Hindlimb muscle (tissue), 1 donor: ENCODE measurements around the gene SRRD. TPM values are rescaled to one million over a fixed set of nuclear protein-coding genes. Genes with fewer than 3 reads are reported as not detected.
A peak's percentile ranks its signal among the peaks of the same experiment; 100 is the strongest.
"Not testable (repeated sequence)": the region's sequence is repeated elsewhere in the genome, so short reads cannot be mapped to it uniquely, and the experiment has no call there.

Experiments used
- DNase-seq: peaks from one replicate; pipeline ENCODE4 v3.0.0-alpha.2; 2013
- polyA plus RNA-seq: library from polyadenylated mRNA; unstranded; fragments of 120-200 nt; gene quantifications from one replicate; pipeline ENCODE4 v1.2.1, GENCODE V29; 2013; ENCODE audit not compliant: insufficient read length

Gene SRRD
- 21.5 TPM for polyA plus RNA-seq

GRCh38 chr22:26483439-26484359, at the start of gene SRRD, which contains the start of gene HPS4:
SRRD (plus strand) TSS chr22:26483877; CDS start chr22:26483891, 14 bp downstream.
HPS4 (minus strand) TSS chr22:26483783; CDS start chr22:26481762, 2,021 bp downstream.
- DNase-seq: peak; percentile 94

- no peak for DNase-seq
Measured at GRCh38 chr22:26435327-26436093, 48.2 kb upstream of the SRRD start.

GRCh38 chr22:26436903-26437515, 46.7 kb upstream of the SRRD start:
- DNase-seq: no peak

- no peak for DNase-seq
Measured at GRCh38 chr22:26437694-26438392, 45.8 kb upstream of the SRRD start.

GRCh38 chr22:26438776-26439175, 44.9 kb upstream of the SRRD start:
- DNase-seq: not testable (repeated sequence)

GRCh38 chr22:26439559-26439958, 44.1 kb upstream of the SRRD start:
- DNase-seq: no peak

GRCh38 chr22:26442086-26442756, 41.5 kb upstream of the SRRD start:
- DNase-seq: no peak

GRCh38 chr22:26443901-26444690, 39.6 kb upstream of the SRRD start:
- DNase-seq: no peak

GRCh38 chr22:26444777-26445176, 38.9 kb upstream of the SRRD start:
- DNase-seq: no peak

GRCh38 chr22:26445577-26446275, 38.0 kb upstream of the SRRD start:
- no peak for DNase-seq

- DNase-seq: no peak
Measured at GRCh38 chr22:26446808-26447515, 36.7 kb upstream of the SRRD start.

- no peak for DNase-seq
Measured at GRCh38 chr22:26447584-26448329, 35.9 kb upstream of the SRRD start.

GRCh38 chr22:26448334-26448733, 35.3 kb upstream of the SRRD start:
- DNase-seq: no peak

- DNase-seq: no peak
Measured at GRCh38 chr22:26448941-26449340, 34.7 kb upstream of the SRRD start.

GRCh38 chr22:26450453-26451185, 33.1 kb upstream of the SRRD start:
- no peak for DNase-seq

GRCh38 chr22:26452236-26453016, 31.3 kb upstream of the SRRD start:
- DNase-seq: no peak

GRCh38 chr22:26453216-26453615, 30.5 kb upstream of the SRRD start:
- DNase-seq: no peak
